GM18870 (cell line): ENCODE measurements around the gene KTN1.

ENCODE experiments used
- ATAC-seq: cut with Tn5 transposase; IDR thresholded peaks from one replicate; pipeline ENCODE4 v1.9.1; 2021; ENCODE audit warnings: moderate library complexity; ENCODE audit not compliant: unreplicated experiment

Gene KTN1

GRCh38 chr14:55711175-55711811, 131.3 kb downstream of the KTN1 start:
- ATAC-seq = no peak

DNA sequence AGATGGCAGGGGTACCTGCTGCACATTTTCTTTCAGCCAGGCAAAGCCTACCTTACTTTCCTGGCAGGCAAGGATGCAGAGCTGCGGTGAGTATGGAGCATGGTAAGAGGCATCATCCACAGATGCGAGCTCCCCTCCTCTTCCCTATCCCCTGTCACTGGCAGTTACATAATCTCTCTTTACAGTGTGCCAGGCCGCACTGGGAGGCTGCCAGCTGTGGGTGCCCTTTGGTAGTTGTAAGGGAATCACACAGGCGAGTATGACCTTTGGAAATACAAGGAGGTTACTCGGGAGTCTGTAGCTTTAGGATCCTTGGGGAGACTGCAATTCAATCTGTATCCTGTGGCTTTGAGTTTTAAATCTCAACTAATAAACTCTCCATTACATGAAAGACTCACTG, 132.5 kb downstream of the KTN1 start:
- no peak for ATAC-seq

GRCh38 chr14:55713486-55713885, 133.5 kb downstream of the KTN1 start:
- ATAC-seq = no peak

DNA sequence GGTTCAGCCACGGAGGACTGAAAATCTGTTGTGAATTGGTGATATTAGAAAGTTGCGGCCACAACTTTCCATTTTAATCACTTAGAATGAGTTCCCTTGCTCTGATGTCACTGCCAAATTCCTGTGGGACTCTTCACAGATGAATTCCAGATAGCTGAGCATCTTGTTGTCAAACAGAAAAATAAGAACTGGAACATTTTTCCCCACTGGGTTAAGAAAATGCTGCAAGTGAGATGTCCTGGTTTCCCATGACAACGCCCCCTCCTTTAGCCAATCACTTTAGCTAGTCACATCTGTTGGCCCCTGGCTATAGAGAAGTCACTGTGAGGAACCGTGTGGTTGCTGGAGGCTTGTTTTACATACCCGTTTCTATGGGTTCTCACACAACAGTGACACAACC, 135.9 kb downstream of the KTN1 start:
- peak; percentile 48 for ATAC-seq

DNA sequence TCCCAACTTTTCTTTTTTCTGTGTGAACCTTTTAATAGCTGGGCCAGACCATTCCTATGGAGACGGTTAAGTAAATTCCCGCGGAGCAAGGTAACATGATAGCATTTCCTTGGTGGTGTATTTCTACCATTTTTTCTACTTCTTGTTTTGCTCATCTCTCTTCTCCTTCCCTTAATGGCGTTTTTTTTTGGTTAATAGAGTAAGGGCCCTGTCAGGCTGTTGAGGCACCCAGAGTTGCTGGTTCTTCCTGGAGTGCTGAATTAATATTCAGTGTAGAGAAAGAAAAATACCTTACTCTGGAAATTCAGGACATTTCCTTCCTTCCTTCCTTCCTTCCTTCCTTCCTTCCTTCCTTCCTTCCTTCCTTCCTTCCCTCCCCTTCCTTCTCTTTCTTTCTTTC, 137.6 kb downstream of the KTN1 start:
- no peak for ATAC-seq

- ATAC-seq = no peak
Measured at GRCh38 chr14:55718551-55718950, 138.5 kb downstream of the KTN1 start.

GRCh38 chr14:55720796-55721195, 140.8 kb downstream of the KTN1 start:
- no peak for ATAC-seq

DNA sequence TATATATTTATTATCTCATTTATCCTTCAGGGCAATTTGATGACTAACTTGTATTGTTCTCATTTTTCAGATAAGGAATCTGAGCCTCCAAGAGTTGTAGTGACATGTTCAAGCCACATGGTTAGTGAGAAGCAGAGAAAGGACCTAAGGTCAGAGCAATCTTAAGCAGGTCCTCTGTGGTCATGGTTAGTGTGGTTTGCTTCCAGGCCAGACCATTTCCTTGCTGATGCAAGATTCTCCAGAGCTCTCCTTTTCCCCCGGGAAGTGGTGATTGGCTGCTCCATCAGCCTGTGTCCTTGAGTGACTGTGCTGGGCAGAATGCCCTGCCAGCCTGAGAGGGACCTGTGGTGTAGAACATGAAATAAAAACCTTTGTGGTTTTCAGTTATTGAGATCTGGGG, 141.3 kb downstream of the KTN1 start:
- ATAC-seq = no peak

DNA sequence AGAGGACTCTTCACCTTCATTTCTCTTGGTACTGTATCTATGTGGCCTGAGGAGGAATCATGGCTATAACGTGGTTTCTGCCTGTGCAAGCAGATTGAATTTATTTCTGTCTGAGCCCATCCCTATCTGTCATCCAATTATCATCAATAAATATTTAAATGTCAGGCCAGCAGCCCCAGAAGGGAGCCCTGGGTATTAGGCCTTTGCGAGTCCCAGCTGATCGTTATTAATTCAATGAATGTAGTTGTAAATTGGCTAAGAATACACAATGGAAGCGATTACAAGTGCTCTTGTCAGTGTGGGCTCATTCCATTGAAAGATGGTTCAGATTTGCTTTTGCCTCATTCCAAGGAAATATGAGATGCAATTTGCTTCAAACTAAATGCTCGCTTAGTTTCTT, 142.0 kb downstream of the KTN1 start:
- no peak for ATAC-seq

DNA sequence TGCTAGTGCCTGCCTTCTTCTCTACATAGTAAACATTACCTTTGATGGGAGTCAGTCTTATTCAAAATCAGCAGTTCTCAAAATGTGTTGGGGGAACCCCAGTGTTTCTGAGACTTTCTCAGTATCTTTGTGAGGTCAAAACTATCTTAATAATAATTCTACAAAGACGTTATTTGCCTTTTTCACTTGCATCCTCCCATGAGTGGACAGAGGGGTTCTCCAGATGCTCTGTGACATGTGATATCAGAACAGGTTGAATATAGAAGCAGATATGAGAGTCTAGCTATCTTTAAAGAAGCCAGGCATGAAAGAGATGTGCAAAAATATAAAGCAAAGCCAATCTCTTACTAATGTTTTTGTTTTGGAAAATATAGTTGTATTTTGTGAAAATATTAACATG, 144.7 kb downstream of the KTN1 start:
- ATAC-seq = no peak

DNA sequence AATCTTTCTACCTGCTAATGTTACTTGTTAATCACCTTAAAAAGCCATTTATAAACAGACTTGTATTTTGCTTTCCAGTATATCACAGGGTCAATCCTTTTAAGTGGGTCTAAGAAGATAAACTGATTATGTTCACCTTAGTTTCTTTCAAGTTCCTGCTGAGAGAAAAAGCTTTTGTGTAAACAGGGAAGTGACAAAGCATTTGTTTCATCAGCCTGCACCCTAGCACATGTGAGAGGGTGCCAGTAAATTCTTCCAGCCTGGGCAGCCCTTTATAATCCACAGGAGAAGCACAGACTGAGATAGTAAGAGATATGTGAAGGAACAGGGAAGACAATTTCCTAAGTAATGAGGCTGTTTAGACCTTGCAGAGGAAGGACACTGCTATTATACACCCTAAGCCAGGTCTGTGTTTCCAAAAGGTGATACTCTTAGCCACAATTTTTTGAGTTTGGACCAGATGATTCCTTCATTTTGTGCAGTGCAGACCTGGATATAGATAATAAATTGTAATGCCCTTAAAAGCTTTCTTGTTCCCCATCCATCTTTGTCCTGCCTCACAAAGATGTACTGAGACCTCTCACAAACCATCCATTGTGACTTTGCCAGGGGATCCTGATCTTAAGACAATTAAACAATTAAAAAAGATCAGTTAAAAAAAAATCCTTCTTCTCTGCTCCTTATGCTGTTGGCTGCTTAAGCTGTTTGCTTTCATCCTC, 150.7 kb downstream of the KTN1 start:
- ATAC-seq = no peak

GRCh38 chr14:55731311-55731872, 151.4 kb downstream of the KTN1 start:
- ATAC-seq = no peak

GRCh38 chr14:55731881-55732498, 152.0 kb downstream of the KTN1 start:
- ATAC-seq = no peak

DNA sequence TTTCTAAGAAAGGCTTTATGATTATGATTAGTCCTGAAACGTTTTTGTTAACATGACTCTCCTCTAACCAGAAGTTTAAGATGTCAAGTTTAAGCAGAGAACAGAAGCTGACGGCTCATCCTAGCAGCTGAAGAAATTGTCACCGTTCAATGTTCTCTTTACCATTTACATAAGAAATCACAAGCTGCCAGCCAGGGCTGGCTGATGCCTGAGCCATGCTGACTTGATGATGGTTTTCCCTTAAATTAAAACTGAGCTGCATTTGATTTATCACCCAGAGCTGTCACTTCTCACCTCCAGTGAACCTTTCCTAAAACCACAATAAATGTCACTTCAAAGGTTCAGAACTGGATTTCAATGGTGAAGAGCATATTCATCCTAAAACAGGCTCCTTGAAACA, 153.6 kb downstream of the KTN1 start:
- no peak for ATAC-seq
